Measurements from ENCODE around the gene HEPN1. TPM values are rescaled to one million over a fixed set of nuclear protein-coding genes. Genes with fewer than 3 reads are reported as not detected.

The HEPN1 gene
- total and polyA plus RNA-seq, 9 of the 15 experiments (the other 6 are each of a cell fraction or from before 2014, with no cell fraction given): not detected

DNA sequence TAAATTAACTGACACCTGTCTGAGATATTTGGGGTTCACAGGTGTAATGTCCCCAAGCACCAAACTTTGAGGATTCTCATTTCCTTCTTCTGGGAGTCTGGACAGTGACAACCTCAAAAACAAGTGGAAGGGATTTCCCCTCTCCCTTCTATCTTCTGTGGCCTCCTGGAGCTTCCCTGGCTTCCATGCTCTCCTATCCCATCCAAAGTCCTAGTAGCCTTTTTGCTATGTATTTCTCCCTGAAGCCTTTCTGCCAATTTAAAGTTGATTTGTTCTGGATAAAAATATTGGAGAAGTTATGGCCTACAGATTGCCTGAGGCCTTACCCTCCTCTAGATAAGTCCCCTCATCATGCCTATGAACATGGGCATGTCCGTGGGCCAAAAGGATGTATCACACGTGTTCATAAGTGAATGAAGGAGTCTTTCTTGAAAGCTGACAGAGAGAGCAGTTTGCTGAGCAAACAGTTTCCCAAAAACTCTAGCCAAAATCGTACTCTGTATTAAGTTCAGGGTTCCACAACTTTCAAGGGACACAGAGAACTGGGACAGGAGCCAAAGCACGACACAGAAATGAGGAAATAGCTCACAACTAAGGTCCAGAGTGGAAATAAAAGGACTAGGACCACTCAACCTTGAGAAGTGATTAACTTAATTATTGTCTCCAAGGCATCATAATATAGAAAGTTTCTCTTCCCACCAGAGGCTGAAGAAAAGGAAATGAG lies 10.1 kb downstream of the HEPN1 start:
- FAIRE-seq (no peak), ATAC-seq (no peak), DNase-seq (ENCODE audit: extremely low read depth in 1 of 4, low spot score in 3 of 4) (no peak)
- intact Hi-C loops (cut with micrococcal nuclease): no loop called here
- no peaks in the 10 kb centered on the region for H4K20me1 ChIP-seq (replicated peaks; ENCODE audit: control insufficient read depth, insufficient read depth, low read length)
- no peaks in the 10 kb centered on the region for H3K79me2 ChIP-seq (ENCODE audit: control insufficient read depth, insufficient read depth, low read length)
- no peak overlapping the region for H3K4me3 ChIP-seq
- no peaks in the 10 kb centered on the region for H3K4me1 ChIP-seq (replicated peaks in 1 of 2; ENCODE audit: control insufficient read depth in 2 of 2, insufficient read depth in 2 of 2, low read length in 2 of 2)
- no peak for TF ChIP-seq EP300 (IDR thresholded peaks at IDR 0.05; ENCODE audit: low read length)
- no peak for TF ChIP-seq MNT (conservative IDR thresholded peaks at IDR 0.05)
- TF ChIP-seq FOXA1 (IDR thresholded peaks at IDR 0.05; ENCODE audit: borderline replicate concordance): no peak
- no peak for TF ChIP-seq ZNF224 (CRISPR knock-in tag; IDR thresholded peaks at IDR 0.05)
- TF ChIP-seq, protein P1, sequence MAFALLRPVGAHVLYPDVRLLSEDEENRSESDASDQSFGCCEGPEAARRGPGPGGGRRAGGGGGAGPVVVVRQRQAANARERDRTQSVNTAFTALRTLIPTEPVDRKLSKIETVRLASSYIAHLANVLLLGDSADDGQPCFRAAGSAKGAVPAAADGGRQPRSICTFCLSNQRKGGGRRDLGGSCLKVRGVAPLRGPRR (CRISPR knock-in tag; IDR thresholded peaks at IDR 0.05): no peak
- no peak for TF ChIP-seq GTF2B (IDR thresholded peaks at IDR 0.05; ENCODE audit: extremely low read depth, insufficient read length)
- POLR2A ChIA-PET: no interaction called here
- H3K4me2 ChIP-seq (ENCODE audit: insufficient read depth, low read length): no peak overlapping the region
- in situ Hi-C loops (cut with MboI): no loop called here
- H2AFZ ChIP-seq (ENCODE audit: low read depth, low read length): no peak overlapping the region
- BruUV-seq (replicated peaks): no TSS peak
- H3K27me3 ChIP-seq (ENCODE audit: control insufficient read depth in 2 of 2, insufficient read depth in 2 of 2, low read length in 2 of 2): peaks cover 13 to 28% of the 10 kb centered on the region in 2 experiments; a peak in 4 of 5 replicates
- 0% methylated on average over 4 of the region's 4 CpGs for WGBS (ENCODE audit: insufficient coverage, low coverage, missing lambda C conversion rate)
- H3K9ac ChIP-seq (ENCODE audit: insufficient read depth in 1 of 2, low read depth in 2 of 2, low read length in 2 of 2): no peak overlapping the region
- no peak overlapping the region for H3K27ac ChIP-seq (ENCODE audit: extremely low read depth, low read depth, low read length)
- CTCF ChIA-PET (ENCODE audit: low intra/inter-chr PET ratio): no interaction called here
- no peaks in the 10 kb centered on the region for H3K36me3 ChIP-seq (ENCODE audit: control insufficient read depth, insufficient read depth, low read length)
- no peaks in the 10 kb centered on the region for H3K9me3 ChIP-seq (replicated peaks; ENCODE audit: control insufficient read depth, insufficient read depth, low read depth, low read length)
- H3K9me1 ChIP-seq (ENCODE audit: control insufficient read depth, insufficient read depth, low read length): no peaks in the 10 kb centered on the region

Data from K562 (cell line).